ENCODE data around the gene HEG1.

DNA sequence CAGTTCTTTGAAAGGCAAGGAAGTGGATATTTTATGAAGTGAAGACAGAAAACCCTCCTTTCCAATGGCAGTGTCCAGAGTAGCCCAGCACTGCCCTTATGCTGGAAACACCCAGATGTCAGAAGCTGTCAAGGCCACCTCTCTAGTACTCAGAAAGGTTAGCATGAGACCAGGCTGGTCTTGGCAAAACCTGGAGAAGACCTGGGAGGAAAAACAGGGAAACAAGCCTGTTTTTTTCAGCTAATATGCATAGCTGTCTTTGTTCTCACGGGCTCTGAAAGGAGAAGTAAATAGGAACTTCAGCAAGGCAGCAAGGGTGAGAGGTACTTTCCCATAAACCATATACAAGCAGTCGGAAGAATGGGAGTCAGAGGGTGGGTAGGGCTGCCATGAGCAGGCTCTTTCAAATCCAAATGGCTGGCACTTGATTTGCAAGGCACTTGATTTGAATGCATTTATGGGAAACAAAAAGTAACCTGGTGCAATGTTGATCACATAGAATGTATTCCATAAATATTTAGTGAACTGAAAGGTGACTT, 55.8 kb downstream of the HEG1 start:
- TF ChIP-seq EZH2phosphoT487 (IDR thresholded peaks at IDR 0.05; ENCODE audit: low read length) = no peak
- no peak for TF ChIP-seq CTCF (IDR thresholded peaks at IDR 0.05; ENCODE audit: low read length)
- TF ChIP-seq EZH2 (optimal IDR thresholded peaks at IDR 0.05; ENCODE audit: low read depth, low read length) = no peak
